Measurements from ENCODE around the gene CLTA. TPM values are rescaled to one million over a fixed set of nuclear protein-coding genes. Genes with fewer than 3 reads are reported as not detected.

The CLTA gene
- total and polyA plus RNA-seq, 2 of the 8 experiments (the other 6 are each of a cell fraction or from before 2014, with no cell fraction given): 137 to 236 TPM

- TF ChIP-seq PHF8 (conservative IDR thresholded peaks at IDR 0.05; ENCODE audit: low read depth, low read length): no peak
- no peak for TF ChIP-seq BCL11A (IDR thresholded peaks at IDR 0.05; ENCODE audit: low read depth in 2 of 2, low read length in 2 of 2)
Measured at GRCh38 chr9:36165826-36166167, 24.9 kb upstream of the CLTA start (continued).

All from H1 (cell line).